ENCODE results near the gene TULP4.
"Not testable (repeated sequence)": the region's sequence is repeated elsewhere in the genome, so short reads cannot be mapped to it uniquely, and the experiment has no call there.

The TULP4 gene

GRCh38 chr6:158383542-158383941, 71.3 kb downstream of the TULP4 start:
- no peak overlapping the region for H3K9ac ChIP-seq (ENCODE audit: low read length)
- H3K27ac ChIP-seq (ENCODE audit: low read length): no peak overlapping the region
- no peaks in the 10 kb centered on the region for H3K4me1 ChIP-seq (ENCODE audit: control insufficient read depth, low read depth, low read length)
- no peak overlapping the region for H3K4me3 ChIP-seq (ENCODE audit: low read length)
- no peaks in the 10 kb centered on the region for H3K9me3 ChIP-seq (ENCODE audit: control insufficient read depth, low read depth, low read length)
- no peaks in the 10 kb centered on the region for H3K36me3 ChIP-seq (ENCODE audit: control insufficient read depth, low read depth, low read length)
- H3K27me3 ChIP-seq (ENCODE audit: control insufficient read depth, insufficient read depth, low read length): no peaks in the 10 kb centered on the region

- H3K27me3 ChIP-seq (ENCODE audit: control insufficient read depth, insufficient read depth, low read length): no peaks in the 10 kb centered on the region
- H3K27ac ChIP-seq (ENCODE audit: low read length): no peak overlapping the region
- H3K4me3 ChIP-seq (ENCODE audit: low read length): no peak overlapping the region
- H3K9me3 ChIP-seq (ENCODE audit: control insufficient read depth, low read depth, low read length): no peaks in the 10 kb centered on the region
- H3K36me3 ChIP-seq (ENCODE audit: control insufficient read depth, low read depth, low read length): no peaks in the 10 kb centered on the region
- H3K4me1 ChIP-seq (ENCODE audit: control insufficient read depth, low read depth, low read length): no peaks in the 10 kb centered on the region
- no peak overlapping the region for H3K9ac ChIP-seq (ENCODE audit: low read length)
Observed at GRCh38 chr6:158384671-158385110, 72.4 kb downstream of the TULP4 start.

- Histone ChIP-seq H3K4me1 (ENCODE audit: control insufficient read depth, low read depth, low read length) (no peaks in the 10 kb centered on the region), H3K36me3 (ENCODE audit: control insufficient read depth, low read depth, low read length) (no peaks in the 10 kb centered on the region), H3K27me3 (ENCODE audit: control insufficient read depth, insufficient read depth, low read length) (no peaks in the 10 kb centered on the region), H3K4me3 (ENCODE audit: low read length) (no peak overlapping the region), H3K27ac (ENCODE audit: low read length) (no peak overlapping the region), H3K9me3 (ENCODE audit: control insufficient read depth, low read depth, low read length) (no peaks in the 10 kb centered on the region), H3K9ac (ENCODE audit: low read length) (no peak overlapping the region)
Observed at GRCh38 chr6:158387036-158387435, 74.8 kb downstream of the TULP4 start.

GRCh38 chr6:158387578-158387977, 75.3 kb downstream of the TULP4 start:
- Histone ChIP-seq H3K4me1 (ENCODE audit: control insufficient read depth, low read depth, low read length) (no peaks in the 10 kb centered on the region), H3K36me3 (ENCODE audit: control insufficient read depth, low read depth, low read length) (no peaks in the 10 kb centered on the region), H3K27ac (ENCODE audit: low read length) (no peak overlapping the region)

GRCh38 chr6:158388727-158389126, 76.5 kb downstream of the TULP4 start:
- Histone ChIP-seq H3K9me3 (ENCODE audit: control insufficient read depth, low read depth, low read length) (peaks cover 4% of the 10 kb centered on the region), H3K36me3 (ENCODE audit: control insufficient read depth, low read depth, low read length) (no peaks in the 10 kb centered on the region), H3K27me3 (ENCODE audit: control insufficient read depth, insufficient read depth, low read length) (no peaks in the 10 kb centered on the region), H3K4me3 (ENCODE audit: low read length) (no peak overlapping the region), H3K4me1 (ENCODE audit: control insufficient read depth, low read depth, low read length) (no peaks in the 10 kb centered on the region), H3K27ac (ENCODE audit: low read length) (no peak overlapping the region), H3K9ac (ENCODE audit: low read length) (no peak overlapping the region)

More at GRCh38 chr6:158387578-158387977, 75.3 kb downstream of the TULP4 start:
- Histone ChIP-seq H3K27me3 (ENCODE audit: control insufficient read depth, insufficient read depth, low read length) (no peaks in the 10 kb centered on the region), H3K4me3 (ENCODE audit: low read length) (no peak overlapping the region), H3K9me3 (ENCODE audit: control insufficient read depth, low read depth, low read length) (peaks cover 4% of the 10 kb centered on the region), H3K9ac (ENCODE audit: low read length) (no peak overlapping the region)

- Histone ChIP-seq H3K36me3 (ENCODE audit: control insufficient read depth, low read depth, low read length) (no peaks in the 10 kb centered on the region), H3K4me1 (ENCODE audit: control insufficient read depth, low read depth, low read length) (no peaks in the 10 kb centered on the region), H3K4me3 (ENCODE audit: low read length) (no peak overlapping the region), H3K27ac (ENCODE audit: low read length) (no peak overlapping the region), H3K9me3 (ENCODE audit: control insufficient read depth, low read depth, low read length) (peaks cover 4% of the 10 kb centered on the region), H3K9ac (ENCODE audit: low read length) (no peak overlapping the region), H3K27me3 (ENCODE audit: control insufficient read depth, insufficient read depth, low read length) (no peaks in the 10 kb centered on the region)
Observed at GRCh38 chr6:158389193-158389919, 77.1 kb downstream of the TULP4 start.

- Histone ChIP-seq H3K27ac (ENCODE audit: low read length) (no peak overlapping the region), H3K4me3 (ENCODE audit: low read length) (no peak overlapping the region), H3K27me3 (ENCODE audit: control insufficient read depth, insufficient read depth, low read length) (no peaks in the 10 kb centered on the region), H3K9ac (ENCODE audit: low read length) (no peak overlapping the region), H3K9me3 (ENCODE audit: control insufficient read depth, low read depth, low read length) (peaks cover 4% of the 10 kb centered on the region), H3K36me3 (ENCODE audit: control insufficient read depth, low read depth, low read length) (no peaks in the 10 kb centered on the region), H3K4me1 (ENCODE audit: control insufficient read depth, low read depth, low read length) (no peaks in the 10 kb centered on the region)
Observed at GRCh38 chr6:158391276-158391675, 79.0 kb downstream of the TULP4 start.

GRCh38 chr6:158391977-158392376, 79.7 kb downstream of the TULP4 start:
- not testable (repeated sequence) for H3K9me3 ChIP-seq (ENCODE audit: control insufficient read depth, low read depth, low read length); H3K9ac ChIP-seq (ENCODE audit: low read length); H3K27me3 ChIP-seq (ENCODE audit: control insufficient read depth, insufficient read depth, low read length); H3K36me3 ChIP-seq (ENCODE audit: control insufficient read depth, low read depth, low read length); H3K27ac ChIP-seq (ENCODE audit: low read length); H3K4me3 ChIP-seq (ENCODE audit: low read length); H3K4me1 ChIP-seq (ENCODE audit: control insufficient read depth, low read depth, low read length)

- no peaks in the 10 kb centered on the region for H3K36me3 ChIP-seq (ENCODE audit: control insufficient read depth, low read depth, low read length)
- H3K4me1 ChIP-seq (ENCODE audit: control insufficient read depth, low read depth, low read length): no peaks in the 10 kb centered on the region
- peaks cover 4% of the 10 kb centered on the region for H3K9me3 ChIP-seq (ENCODE audit: control insufficient read depth, low read depth, low read length)
- no peaks in the 10 kb centered on the region for H3K27me3 ChIP-seq (ENCODE audit: control insufficient read depth, insufficient read depth, low read length)
- no peak overlapping the region for H3K4me3 ChIP-seq (ENCODE audit: low read length)
- no peak overlapping the region for H3K27ac ChIP-seq (ENCODE audit: low read length)
- H3K9ac ChIP-seq (ENCODE audit: low read length): no peak overlapping the region
Observed at GRCh38 chr6:158396136-158396535, 83.9 kb downstream of the TULP4 start.

- H3K9ac ChIP-seq (ENCODE audit: low read length): no peak overlapping the region
- no peak overlapping the region for H3K27ac ChIP-seq (ENCODE audit: low read length)
- no peaks in the 10 kb centered on the region for H3K27me3 ChIP-seq (ENCODE audit: control insufficient read depth, insufficient read depth, low read length)
- H3K9me3 ChIP-seq (ENCODE audit: control insufficient read depth, low read depth, low read length): peaks cover under 1% of the 10 kb centered on the region
- H3K36me3 ChIP-seq (ENCODE audit: control insufficient read depth, low read depth, low read length): no peaks in the 10 kb centered on the region
- no peak overlapping the region for H3K4me3 ChIP-seq (ENCODE audit: low read length)
- H3K4me1 ChIP-seq (ENCODE audit: control insufficient read depth, low read depth, low read length): no peaks in the 10 kb centered on the region
Observed at GRCh38 chr6:158397578-158397977, 85.3 kb downstream of the TULP4 start.

GRCh38 chr6:158398252-158399024, 86.2 kb downstream of the TULP4 start:
- Histone ChIP-seq H3K4me1 (ENCODE audit: control insufficient read depth, low read depth, low read length) (no peaks in the 10 kb centered on the region), H3K9me3 (ENCODE audit: control insufficient read depth, low read depth, low read length) (no peaks in the 10 kb centered on the region), H3K27ac (ENCODE audit: low read length) (no peak overlapping the region), H3K4me3 (ENCODE audit: low read length) (no peak overlapping the region), H3K36me3 (ENCODE audit: control insufficient read depth, low read depth, low read length) (no peaks in the 10 kb centered on the region), H3K27me3 (ENCODE audit: control insufficient read depth, insufficient read depth, low read length) (no peaks in the 10 kb centered on the region), H3K9ac (ENCODE audit: low read length) (no peak overlapping the region)

Data from iPS-18a (cell line).